IMR-90 (cell line): Measurements from ENCODE around the gene ACOXL. TPM values are rescaled to one million over a fixed set of nuclear protein-coding genes. Genes with fewer than 3 reads are reported as not detected.

Experiments
- ATAC-seq: fragments of 200-7000 bp; cut with Tn5 transposase; 2 replicates; pipeline ENCODE4 v1.9.1; 2020; ENCODE audit warnings: low read depth, mild to moderate bottlenecking, moderate library complexity
- BruUV-seq: library from RNA; stranded (reverse); fragments of 400-500 nt; replicated peaks from 2 replicates; lab custom pipeline; 2021; lab: Mats Ljungman, UMichigan
- CTCF ChIA-PET: fragments of 300-600 bp; formaldehyde crosslinking; extraction: SDS; loops from one replicate; lab custom pipeline; 2021; ENCODE audit warnings: antibody characterized with exemption; lab: Yijun Ruan, JAX
- POLR2A ChIA-PET: fragments of 300-600 bp; sonication (Branson Sonifier 250); formaldehyde crosslinking; loops from one replicate; lab custom pipeline; 2022; ENCODE audit warnings: antibody characterized with exemption; ENCODE audit not compliant: unreplicated experiment; lab: Charles Lee
- DNase-seq: peaks from one replicate; pipeline ENCODE4 v3.0.0; 2013
- H2AFZ ChIP-seq: replicated peaks from 2 replicates; pipeline ENCODE3; 2013; ENCODE audit warnings: low read length, mild to moderate bottlenecking; ENCODE audit not compliant: poor library complexity
- H2AK5ac ChIP-seq: 2 replicates; pipeline ENCODE4 v1.6.1; 2013; ENCODE audit warnings: low read depth, low read length, inconsistent platforms
- H2AK9ac ChIP-seq: replicated peaks from 2 replicates; pipeline ENCODE3; 2013; ENCODE audit warnings: mild to moderate bottlenecking, low read depth, low read length, moderate library complexity; ENCODE audit not compliant: poor library complexity
- H2BK120ac ChIP-seq: 2 replicates; pipeline ENCODE4 v1.6.1; 2013; ENCODE audit warnings: low read depth, low read length, inconsistent platforms
- H2BK15ac ChIP-seq: 3 replicates; pipeline ENCODE4 v1.6.1; 2013; ENCODE audit warnings: low read depth, low read length, inconsistent platforms
- H2BK20ac ChIP-seq: 2 replicates; pipeline ENCODE4 v1.6.1; 2013; ENCODE audit warnings: low read depth, mild to moderate bottlenecking, inconsistent platforms, low read length, moderate library complexity
- H2BK5ac ChIP-seq: 2 replicates; pipeline ENCODE4 v1.6.1; 2013; ENCODE audit warnings: mild to moderate bottlenecking, low read depth, low read length, inconsistent platforms; ENCODE audit not compliant: poor library complexity, severe bottlenecking
- H3K14ac ChIP-seq: replicated peaks from 2 replicates; pipeline ENCODE4 v1.6.1; 2013; ENCODE audit warnings: low read depth, low read length, inconsistent platforms
- H3K18ac ChIP-seq: 2 replicates; pipeline ENCODE4 v1.6.1; 2013; ENCODE audit warnings: low read depth, low read length, control low read depth
- H3K23ac ChIP-seq: 2 replicates; pipeline ENCODE4 v1.6.1; 2013; ENCODE audit warnings: low read depth, low read length, inconsistent platforms
- H3K27ac ChIP-seq: 2 replicates; pipeline ENCODE4 v1.5.1; 2013; ENCODE audit warnings: mild to moderate bottlenecking, control low read depth, low read length; ENCODE audit not compliant: insufficient read depth
- H3K27me3 ChIP-seq: 2 replicates; pipeline ENCODE4 v1.6.1; 2013; ENCODE audit warnings: low read length; ENCODE audit not compliant: control insufficient read depth, insufficient read depth
- H3K36me3 ChIP-seq: 2 replicates; pipeline ENCODE4 v1.6.1; 2013; ENCODE audit warnings: low read length, mixed read lengths; ENCODE audit not compliant: control insufficient read depth, insufficient read depth
- H3K4ac ChIP-seq: 2 replicates; pipeline ENCODE4 v1.6.1; 2013; ENCODE audit warnings: low read depth, low read length, inconsistent platforms
- H3K4me1 ChIP-seq: 2 replicates; pipeline ENCODE4 v1.6.1; 2013; ENCODE audit warnings: low read length, mixed read lengths; ENCODE audit not compliant: control insufficient read depth, insufficient read depth
- H3K4me2 ChIP-seq: 2 replicates; pipeline ENCODE4 v1.6.1; 2013; ENCODE audit warnings: low read depth, mild to moderate bottlenecking, control low read depth, low read length, moderate library complexity
- H3K4me3 ChIP-seq: 2 replicates; pipeline ENCODE4 v1.5.1; 2013; ENCODE audit warnings: low read depth, mild to moderate bottlenecking, control low read depth, low read length, moderate library complexity; ENCODE audit not compliant: insufficient read depth
- H3K56ac ChIP-seq: 2 replicates; pipeline ENCODE4 v1.6.1; 2013; ENCODE audit warnings: low read length, inconsistent platforms; ENCODE audit not compliant: insufficient read depth; ENCODE audit errors: extremely low read depth
- H3K79me1 ChIP-seq, 2 experiments: 2 replicates each; pipeline ENCODE4 v1.6.1; 2013; ENCODE audit warnings: low read length in 2 of 2, inconsistent platforms in 1 of 2, low read depth in 1 of 2
- H3K9ac ChIP-seq: 2 replicates; pipeline ENCODE4 v1.6.1; 2013; ENCODE audit warnings: low read depth, low read length, control low read depth
- H3K9me1 ChIP-seq: 2 replicates; pipeline ENCODE4 v1.6.1; 2013; ENCODE audit warnings: low read length, inconsistent platforms; ENCODE audit not compliant: insufficient read depth
- H3K9me3 ChIP-seq: 2 replicates; pipeline ENCODE4 v1.6.1; 2013; ENCODE audit warnings: low read length; ENCODE audit not compliant: control insufficient read depth, insufficient read depth
- H4K20me1 ChIP-seq: 2 replicates; pipeline ENCODE4 v1.6.1; 2013; ENCODE audit warnings: low read length, inconsistent platforms; ENCODE audit not compliant: insufficient read depth
- H4K5ac ChIP-seq: 2 replicates; pipeline ENCODE4 v1.6.1; 2013; ENCODE audit warnings: mild to moderate bottlenecking, low read depth, low read length, control low read depth
- H4K8ac ChIP-seq, 2 experiments: 2 replicates each; pipeline ENCODE4 v1.6.1; 2013; ENCODE audit warnings: low read depth in 2 of 2, low read length in 2 of 2, control low read depth in 1 of 2, inconsistent platforms in 1 of 2
- H4K91ac ChIP-seq: 2 replicates; pipeline ENCODE4 v1.6.1; 2013; ENCODE audit warnings: low read depth, low read length, inconsistent platforms; ENCODE audit not compliant: insufficient read depth
- BHLHE40 ChIP-seq: fragments of 150-350 bp; IDR thresholded peaks from 2 replicates; pipeline ENCODE4 v1.6.1; 2016; ENCODE audit warnings: mild to moderate bottlenecking, low read depth, low read length
- CEBPB ChIP-seq: IDR thresholded peaks from 2 replicates; pipeline ENCODE4 v1.6.1; 2012; ENCODE audit warnings: low read depth, low read length, improper control_type of control experiment
- MAFK ChIP-seq: IDR thresholded peaks from 2 replicates; pipeline ENCODE4 v1.6.1; 2012; ENCODE audit warnings: low read depth, low read length, improper control_type of control experiment
- MAZ ChIP-seq: IDR thresholded peaks from 2 replicates; pipeline ENCODE4 v1.6.1; 2012; ENCODE audit warnings: low read depth, mild to moderate bottlenecking, low read length, improper control_type of control experiment, moderate library complexity, borderline replicate concordance
- RFX5 ChIP-seq: IDR thresholded peaks from 2 replicates; pipeline ENCODE4 v1.8.0; 2012; ENCODE audit warnings: low read depth, mild to moderate bottlenecking, low read length, moderate library complexity
- WGBS, 2 experiments: methylation state at CpG; one replicate each; pipeline versions ENCODE4 v1.1.5 to v1.1.7; 2013; ENCODE audit warnings: missing lambda C conversion rate in 2 of 2; ENCODE audit not compliant: insufficient read length in 1 of 2; ENCODE audit errors: extremely low coverage in 2 of 2; 5-methylcytosine and 5-hydroxymethylcytosine counted together
- dilution Hi-C: fragments of 300-500 bp; cut with HindIII; formaldehyde crosslinking; loops from one replicate; pipeline ENCODE4 v1.14.3; 2018; ENCODE audit warnings: low sequenced_read_pairs; ENCODE audit not compliant: unreplicated experiment
- in situ Hi-C: fragments of 300-500 bp; cut with MboI; formaldehyde crosslinking; loops from 3 replicates; pipeline ENCODE4 v1.14.3; 2019; ENCODE audit warnings: low sequenced_read_pairs, inconsistent platforms, mixed read lengths
- intact Hi-C: fragments of 100-400 bp; cut with micrococcal nuclease; formaldehyde crosslinking; loops from 2 replicates; pipeline ENCODE4 v1.10.0; 2022
- polyA plus RNA-seq, 3 experiments: library from polyadenylated mRNA; depleted of rRNA; stranded (reverse); fragments of >200 nt; gene quantifications; 2 replicates each; pipeline ENCODE4 v1.2.3, GENCODE V29; 2012; ENCODE audit warnings: low replicate concordance in 1 of 3
- total RNA-seq: library from RNA; depleted of rRNA; stranded (reverse); fragments of >200 nt; gene quantifications from 2 replicates; pipeline ENCODE4 v1.2.3, GENCODE V29; 2012
- TF ChIP-seq, protein P1 (sequence below): conservative IDR thresholded peaks from 2 replicates; pipeline ENCODE4 v1.5.1; 2012; ENCODE audit warnings: mild to moderate bottlenecking, low read depth, low read length, improper control_type of control experiment

ACOXL gene
- total and polyA plus RNA-seq, 2 of the 4 experiments (the other 2 are of a cell fraction) = not detected

DNA sequence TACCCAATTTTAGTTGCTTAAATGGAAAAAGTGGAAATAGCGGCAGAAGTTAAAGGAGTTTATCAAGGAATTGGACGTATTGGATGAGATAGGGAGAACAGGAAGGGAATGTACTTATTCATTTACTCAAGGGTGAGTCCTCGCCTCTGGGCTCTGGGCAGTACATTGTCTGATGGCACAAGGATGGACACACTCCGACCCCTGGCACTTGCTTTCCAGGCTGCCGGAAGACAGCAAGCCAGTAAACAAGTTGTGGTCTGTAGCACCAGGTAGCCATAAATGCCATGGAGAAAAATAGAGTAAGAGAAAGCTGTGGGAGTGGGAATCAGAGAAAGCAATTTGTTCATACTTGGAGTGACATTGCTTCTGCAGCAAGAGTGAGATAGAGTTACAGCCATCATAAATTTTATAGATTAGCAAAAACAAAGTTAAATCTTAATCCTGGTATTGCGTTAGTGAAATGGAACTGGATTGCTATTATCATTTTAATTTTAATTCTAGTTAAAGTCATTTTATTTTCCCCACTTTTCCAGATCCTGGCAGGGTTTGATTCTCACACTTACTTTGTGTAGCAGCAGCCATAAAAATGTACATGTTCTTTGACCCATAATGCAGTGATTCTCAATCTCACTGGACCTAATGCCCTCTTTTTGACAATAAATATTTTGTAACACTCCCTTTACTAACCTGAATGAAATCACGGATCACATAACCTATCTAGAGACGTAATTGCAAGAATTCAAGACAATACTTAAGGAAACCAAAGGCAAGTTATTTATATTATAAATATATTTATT lies 252.5 kb downstream of the ACOXL start:
- DNase-seq (no peak), ATAC-seq (no peak)
- Histone ChIP-seq H2BK15ac (no peak overlapping the region), H2AK9ac (no peak overlapping the region), H2AFZ (no peak overlapping the region), H3K18ac (no peak overlapping the region), H3K56ac (no peak overlapping the region), H3K9ac (no peak overlapping the region), H3K14ac (no peak overlapping the region), H3K27ac (no peak overlapping the region), H4K91ac (no peak overlapping the region), H3K36me3 (no peaks in the 10 kb centered on the region), H2AK5ac (no peak overlapping the region), H4K8ac (no peak overlapping the region), H2BK5ac (no peak overlapping the region), H4K20me1 (no peaks in the 10 kb centered on the region), H3K9me1 (no peaks in the 10 kb centered on the region), H3K79me1 (no peaks in the 10 kb centered on the region), H3K4me2 (no peak overlapping the region), H3K4ac (no peak overlapping the region), H2BK20ac (no peak overlapping the region), H3K23ac (no peak overlapping the region), H3K27me3 (peaks cover 19% of the 10 kb centered on the region), H3K4me3 (no peak overlapping the region), H3K9me3 (no peaks in the 10 kb centered on the region), H4K5ac (no peak overlapping the region), H2BK120ac (no peak overlapping the region), H3K4me1 (no peaks in the 10 kb centered on the region)
- intact Hi-C loops (no loop called here), dilution Hi-C loops (no loop called here), in situ Hi-C loops (no loop called here)
- ChIA-PET POLR2A (no interaction called here), CTCF (no interaction called here)
- no TSS peak for BruUV-seq
- 75% methylated on average over 2 of the region's 8 CpGs; no CpG with 5 or more reads in 1 of the 2 experiments for WGBS, 2 experiments
- TF ChIP-seq BHLHE40 = no peak
- TF ChIP-seq, protein P1, sequence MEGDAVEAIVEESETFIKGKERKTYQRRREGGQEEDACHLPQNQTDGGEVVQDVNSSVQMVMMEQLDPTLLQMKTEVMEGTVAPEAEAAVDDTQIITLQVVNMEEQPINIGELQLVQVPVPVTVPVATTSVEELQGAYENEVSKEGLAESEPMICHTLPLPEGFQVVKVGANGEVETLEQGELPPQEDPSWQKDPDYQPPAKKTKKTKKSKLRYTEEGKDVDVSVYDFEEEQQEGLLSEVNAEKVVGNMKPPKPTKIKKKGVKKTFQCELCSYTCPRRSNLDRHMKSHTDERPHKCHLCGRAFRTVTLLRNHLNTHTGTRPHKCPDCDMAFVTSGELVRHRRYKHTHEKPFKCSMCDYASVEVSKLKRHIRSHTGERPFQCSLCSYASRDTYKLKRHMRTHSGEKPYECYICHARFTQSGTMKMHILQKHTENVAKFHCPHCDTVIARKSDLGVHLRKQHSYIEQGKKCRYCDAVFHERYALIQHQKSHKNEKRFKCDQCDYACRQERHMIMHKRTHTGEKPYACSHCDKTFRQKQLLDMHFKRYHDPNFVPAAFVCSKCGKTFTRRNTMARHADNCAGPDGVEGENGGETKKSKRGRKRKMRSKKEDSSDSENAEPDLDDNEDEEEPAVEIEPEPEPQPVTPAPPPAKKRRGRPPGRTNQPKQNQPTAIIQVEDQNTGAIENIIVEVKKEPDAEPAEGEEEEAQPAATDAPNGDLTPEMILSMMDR = no peak
- TF ChIP-seq RFX5 = no peak
- TF ChIP-seq MAFK = no peak
- no peak for TF ChIP-seq CEBPB
- TF ChIP-seq MAZ = no peak
